Nephron (organoid): Measurements from ENCODE around the gene CNGA2.

Experiments
- H3K27ac Mint-ChIP-seq, 3 experiments: 2 replicates each; pipeline ENCODE4 v1.8.0; 2020; ENCODE audit warnings: mixed read lengths in 3 of 3, mild to moderate bottlenecking in 2 of 3, moderate library complexity in 1 of 3
- H3K27me3 Mint-ChIP-seq: 2 replicates; pipeline ENCODE4 v1.8.0; 2021; ENCODE audit warnings: low read depth, mild to moderate bottlenecking, moderate library complexity, mixed read lengths
- H3K36me3 Mint-ChIP-seq: 2 replicates; pipeline ENCODE4 v1.8.0; 2020; ENCODE audit warnings: low read depth, mixed read lengths
- H3K4me1 Mint-ChIP-seq: 2 replicates; pipeline ENCODE4 v1.8.0; 2020; ENCODE audit warnings: mixed read lengths
- H3K4me3 Mint-ChIP-seq, 3 experiments: 2 replicates each; pipeline ENCODE4 v1.8.0; 2020; ENCODE audit warnings: mild to moderate bottlenecking in 3 of 3, mixed read lengths in 3 of 3, moderate library complexity in 2 of 3
- H3K9me3 Mint-ChIP-seq: 2 replicates; pipeline ENCODE4 v1.8.0; 2020; ENCODE audit warnings: mixed read lengths
- TF ChIP-seq, protein P1 (sequence below), 3 experiments: fragments of 200-600 bp; sonication (generic); IDR thresholded peaks; one replicate each; pipeline ENCODE4 v1.5.0; 2021; ENCODE audit warnings: antibody characterized with exemption in 3 of 3; ENCODE audit not compliant: unreplicated experiment in 3 of 3

Gene CNGA2

DNA sequence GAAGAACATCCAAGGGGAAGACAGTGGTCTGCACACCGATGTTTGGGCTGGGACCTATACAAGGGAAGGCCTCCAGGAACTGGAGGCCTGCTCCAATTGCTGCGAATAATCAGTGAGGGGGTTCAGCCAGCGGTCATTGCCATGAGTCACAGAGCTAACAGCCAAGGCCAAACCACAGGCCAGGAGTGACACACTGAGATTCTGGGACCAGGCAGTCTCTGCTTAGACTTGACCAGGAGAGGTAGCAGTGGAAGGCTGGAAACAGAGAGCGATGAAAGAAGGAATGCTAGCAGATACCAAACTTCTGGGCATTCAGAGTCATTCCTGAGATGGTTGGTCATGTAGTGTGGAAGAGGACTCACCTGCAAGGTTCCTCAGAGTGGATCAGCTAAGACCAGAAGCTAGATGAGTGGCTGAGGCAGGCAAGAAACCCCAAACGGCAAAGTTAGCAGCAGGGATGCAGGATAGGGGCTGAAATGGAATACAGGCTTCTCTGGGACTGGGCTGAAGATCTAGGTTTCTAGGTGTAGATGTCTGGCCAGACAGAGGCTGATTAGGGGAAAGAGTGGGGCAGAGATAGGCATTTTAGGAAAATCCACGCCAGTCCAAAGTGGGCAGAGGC, 54.7 kb downstream of the CNGA2 start:
- H3K27ac Mint-ChIP-seq = no peak overlapping the region
- no peaks in the 10 kb centered on the region for H3K36me3 Mint-ChIP-seq
- peaks cover 5% of the 10 kb centered on the region for H3K9me3 Mint-ChIP-seq
- peak overlapping the region in 1 of 3 experiments; percentile 12 for H3K4me3 Mint-ChIP-seq
- peaks cover 4% of the 10 kb centered on the region for H3K27me3 Mint-ChIP-seq
- peaks cover 13% of the 10 kb centered on the region for H3K4me1 Mint-ChIP-seq
- TF ChIP-seq, protein P1, sequence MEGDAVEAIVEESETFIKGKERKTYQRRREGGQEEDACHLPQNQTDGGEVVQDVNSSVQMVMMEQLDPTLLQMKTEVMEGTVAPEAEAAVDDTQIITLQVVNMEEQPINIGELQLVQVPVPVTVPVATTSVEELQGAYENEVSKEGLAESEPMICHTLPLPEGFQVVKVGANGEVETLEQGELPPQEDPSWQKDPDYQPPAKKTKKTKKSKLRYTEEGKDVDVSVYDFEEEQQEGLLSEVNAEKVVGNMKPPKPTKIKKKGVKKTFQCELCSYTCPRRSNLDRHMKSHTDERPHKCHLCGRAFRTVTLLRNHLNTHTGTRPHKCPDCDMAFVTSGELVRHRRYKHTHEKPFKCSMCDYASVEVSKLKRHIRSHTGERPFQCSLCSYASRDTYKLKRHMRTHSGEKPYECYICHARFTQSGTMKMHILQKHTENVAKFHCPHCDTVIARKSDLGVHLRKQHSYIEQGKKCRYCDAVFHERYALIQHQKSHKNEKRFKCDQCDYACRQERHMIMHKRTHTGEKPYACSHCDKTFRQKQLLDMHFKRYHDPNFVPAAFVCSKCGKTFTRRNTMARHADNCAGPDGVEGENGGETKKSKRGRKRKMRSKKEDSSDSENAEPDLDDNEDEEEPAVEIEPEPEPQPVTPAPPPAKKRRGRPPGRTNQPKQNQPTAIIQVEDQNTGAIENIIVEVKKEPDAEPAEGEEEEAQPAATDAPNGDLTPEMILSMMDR (IDR thresholded peaks at IDR 0.05; ENCODE audit: unreplicated experiment in 3 of 3) = no peak

DNA sequence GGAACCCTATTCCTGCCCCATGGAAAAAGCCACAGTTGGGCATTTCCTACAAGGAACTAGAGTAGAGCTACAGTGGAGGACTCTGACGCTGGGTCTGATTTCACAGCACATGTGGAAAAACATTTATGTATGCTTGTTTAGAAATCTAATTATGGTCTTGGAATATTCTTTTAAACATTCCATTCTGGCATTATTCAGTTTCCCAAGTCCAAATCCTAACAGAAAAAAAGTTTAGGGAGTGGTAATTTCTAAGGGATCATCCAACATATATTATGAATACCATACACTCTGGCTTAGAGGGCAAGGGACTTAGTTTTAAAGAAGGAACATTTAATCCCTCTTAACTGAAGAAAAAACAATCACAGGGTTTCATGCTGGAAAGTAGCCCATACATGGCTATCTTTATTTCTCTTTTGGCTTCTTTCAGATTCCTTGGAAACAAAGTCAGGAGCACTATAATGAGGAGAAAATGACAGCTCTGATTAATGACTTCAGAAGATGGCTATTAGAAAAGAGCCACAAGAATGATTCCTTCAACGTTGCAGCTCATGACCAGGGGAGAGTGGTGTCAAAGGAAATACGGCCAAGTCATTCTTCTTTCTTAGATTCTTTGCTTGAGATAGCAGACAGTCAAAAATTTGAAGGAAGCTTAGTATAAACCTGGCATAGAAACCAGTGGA, 56.1 kb downstream of the CNGA2 start:
- Mint-ChIP-seq H3K4me3 (no peak overlapping the region), H3K9me3 (peaks cover 8% of the 10 kb centered on the region), H3K27me3 (peaks cover 8% of the 10 kb centered on the region), H3K36me3 (no peaks in the 10 kb centered on the region), H3K27ac (no peak overlapping the region), H3K4me1 (peaks cover 13% of the 10 kb centered on the region)
- TF ChIP-seq, protein P1 (IDR thresholded peaks at IDR 0.05; ENCODE audit: unreplicated experiment in 3 of 3) = no peak

DNA sequence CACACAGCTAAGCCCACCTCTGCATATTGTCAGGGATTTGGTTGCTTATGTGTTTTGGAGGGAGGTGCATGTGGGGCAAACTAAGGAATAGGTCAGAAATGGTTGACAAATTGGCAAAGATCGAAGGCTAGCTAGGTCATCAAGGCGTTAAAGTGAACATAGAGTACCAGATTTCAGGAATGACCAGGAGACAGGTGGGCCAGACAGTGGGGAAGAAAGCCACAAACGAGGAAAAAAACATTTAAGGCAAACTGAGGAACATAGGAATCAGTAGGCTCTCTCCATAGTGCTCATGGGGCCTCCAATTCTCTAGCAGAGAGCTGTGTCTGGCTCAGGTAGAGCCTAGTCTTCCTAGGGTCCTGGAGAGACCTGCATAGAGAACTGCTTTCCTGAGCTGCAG, 57.4 kb downstream of the CNGA2 start:
- H3K27me3 Mint-ChIP-seq = peaks cover 8% of the 10 kb centered on the region
- TF ChIP-seq, protein P1 (IDR thresholded peaks at IDR 0.05; ENCODE audit: unreplicated experiment in 3 of 3) = no peak
- H3K4me3 Mint-ChIP-seq = no peak overlapping the region
- peaks cover 8% of the 10 kb centered on the region for H3K9me3 Mint-ChIP-seq
- peaks cover 13% of the 10 kb centered on the region for H3K4me1 Mint-ChIP-seq
- no peak overlapping the region for H3K27ac Mint-ChIP-seq
- H3K36me3 Mint-ChIP-seq = no peaks in the 10 kb centered on the region

DNA sequence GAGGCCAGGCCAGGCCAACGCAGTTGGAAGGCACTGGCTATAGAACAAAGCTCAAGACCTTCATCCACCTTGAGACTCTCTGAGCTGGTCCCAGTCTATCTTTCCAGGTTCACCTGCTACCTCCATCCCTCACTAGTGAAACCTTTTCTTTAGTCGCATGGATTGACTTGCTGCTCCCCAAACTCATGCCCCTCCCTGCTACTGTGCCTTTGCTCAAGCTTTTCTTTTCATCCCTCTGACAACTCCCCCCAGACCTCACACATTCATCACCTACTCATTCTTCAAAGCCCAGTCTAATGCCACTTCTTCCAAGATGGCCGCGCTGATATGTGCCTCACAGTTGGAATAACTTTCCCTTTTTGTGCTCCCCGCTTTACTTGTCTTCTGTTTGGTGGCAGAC, 58.0 kb downstream of the CNGA2 start:
- Mint-ChIP-seq H3K4me3 (no peak overlapping the region), H3K36me3 (no peaks in the 10 kb centered on the region), H3K9me3 (peaks cover 8% of the 10 kb centered on the region), H3K27me3 (peaks cover 12% of the 10 kb centered on the region), H3K27ac (no peak overlapping the region), H3K4me1 (peaks cover 13% of the 10 kb centered on the region)
- TF ChIP-seq, protein P1 (IDR thresholded peaks at IDR 0.05; ENCODE audit: unreplicated experiment in 3 of 3) = no peak

DNA sequence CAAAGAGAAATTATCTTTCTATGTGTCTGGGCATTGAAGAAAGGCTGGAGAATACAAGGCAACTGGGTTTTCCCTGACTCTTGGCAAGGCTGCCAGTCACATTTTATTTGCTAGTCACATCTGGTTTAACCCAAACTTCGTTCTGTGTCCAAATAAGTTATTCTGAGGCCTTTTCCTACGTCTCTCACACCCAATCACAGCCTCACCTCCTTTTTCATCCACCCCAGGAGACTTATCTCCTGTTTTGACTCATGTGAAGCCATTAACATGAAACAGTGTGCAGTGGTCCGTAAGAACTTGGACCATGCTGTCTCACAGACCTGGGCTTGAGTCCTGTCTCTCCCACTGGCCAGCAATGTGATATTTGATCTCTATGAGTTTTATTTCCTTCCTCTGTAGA, 59.3 kb downstream of the CNGA2 start:
- Mint-ChIP-seq H3K27ac (no peak overlapping the region), H3K4me1 (peaks cover 11% of the 10 kb centered on the region), H3K9me3 (peaks cover 11% of the 10 kb centered on the region), H3K4me3 (no peak overlapping the region), H3K27me3 (peaks cover 12% of the 10 kb centered on the region), H3K36me3 (no peaks in the 10 kb centered on the region)
- TF ChIP-seq, protein P1 (IDR thresholded peaks at IDR 0.05; ENCODE audit: unreplicated experiment in 3 of 3) = no peak
